Measurements from ENCODE around the gene ATP2A1.
A peak's percentile ranks its signal among the peaks of the same experiment; 100 is the strongest.

Gene ATP2A1

GRCh38 chr16:28878083-28878926 is at the start of gene ATP2A1:
Gene ATP2A1, plus strand, starts transcription at chr16:28878488. Its CDS starts 184 bp downstream, at chr16:28878672.
- DNase-seq = no peak

- no peak for DNase-seq
These were observed 48.5 kb upstream of the ATP2A1 start for GRCh38 chr16:28829747-28830146.

DNA sequence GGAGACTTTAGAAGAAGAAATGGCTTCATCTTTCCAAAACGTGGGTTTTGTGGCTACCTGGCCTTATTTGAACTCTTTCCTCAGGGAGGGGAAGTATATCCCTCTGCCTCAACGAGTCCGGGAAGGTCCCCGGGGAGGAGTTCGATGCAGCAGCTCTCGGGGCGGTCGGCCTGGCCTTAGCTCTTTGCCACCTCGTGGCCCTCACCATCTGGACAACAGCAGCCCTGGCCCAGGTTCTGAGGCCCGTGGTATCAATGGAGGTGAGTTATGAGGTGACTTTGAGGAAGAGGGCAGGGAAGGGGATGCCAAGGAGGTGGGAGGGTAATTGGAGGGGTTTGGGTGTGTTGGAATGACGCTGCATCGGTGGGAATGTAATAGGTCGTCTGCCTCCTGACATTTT is 47.8 kb upstream of the ATP2A1 start:
- DNase-seq = no peak

DNA sequence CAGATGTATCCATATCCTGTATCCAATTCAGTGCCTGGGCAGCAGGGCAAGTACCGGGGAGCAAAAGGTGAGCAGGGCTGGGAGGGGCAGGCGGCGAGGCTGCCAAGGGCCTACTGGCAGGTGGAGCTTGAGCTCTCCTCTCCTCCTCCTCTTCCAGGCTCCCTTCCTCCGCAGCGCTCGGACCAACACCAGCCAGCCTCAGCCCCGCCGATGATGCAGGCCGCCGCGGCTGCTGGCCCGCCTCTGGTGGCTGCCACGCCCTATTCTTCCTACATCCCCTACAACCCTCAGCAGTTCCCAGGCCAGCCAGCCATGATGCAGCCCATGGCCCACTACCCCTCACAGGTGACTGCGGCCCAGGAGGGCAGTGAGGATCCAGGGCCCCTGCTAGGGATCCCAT is 43.9 kb upstream of the ATP2A1 start:
- DNase-seq = no peak

DNA sequence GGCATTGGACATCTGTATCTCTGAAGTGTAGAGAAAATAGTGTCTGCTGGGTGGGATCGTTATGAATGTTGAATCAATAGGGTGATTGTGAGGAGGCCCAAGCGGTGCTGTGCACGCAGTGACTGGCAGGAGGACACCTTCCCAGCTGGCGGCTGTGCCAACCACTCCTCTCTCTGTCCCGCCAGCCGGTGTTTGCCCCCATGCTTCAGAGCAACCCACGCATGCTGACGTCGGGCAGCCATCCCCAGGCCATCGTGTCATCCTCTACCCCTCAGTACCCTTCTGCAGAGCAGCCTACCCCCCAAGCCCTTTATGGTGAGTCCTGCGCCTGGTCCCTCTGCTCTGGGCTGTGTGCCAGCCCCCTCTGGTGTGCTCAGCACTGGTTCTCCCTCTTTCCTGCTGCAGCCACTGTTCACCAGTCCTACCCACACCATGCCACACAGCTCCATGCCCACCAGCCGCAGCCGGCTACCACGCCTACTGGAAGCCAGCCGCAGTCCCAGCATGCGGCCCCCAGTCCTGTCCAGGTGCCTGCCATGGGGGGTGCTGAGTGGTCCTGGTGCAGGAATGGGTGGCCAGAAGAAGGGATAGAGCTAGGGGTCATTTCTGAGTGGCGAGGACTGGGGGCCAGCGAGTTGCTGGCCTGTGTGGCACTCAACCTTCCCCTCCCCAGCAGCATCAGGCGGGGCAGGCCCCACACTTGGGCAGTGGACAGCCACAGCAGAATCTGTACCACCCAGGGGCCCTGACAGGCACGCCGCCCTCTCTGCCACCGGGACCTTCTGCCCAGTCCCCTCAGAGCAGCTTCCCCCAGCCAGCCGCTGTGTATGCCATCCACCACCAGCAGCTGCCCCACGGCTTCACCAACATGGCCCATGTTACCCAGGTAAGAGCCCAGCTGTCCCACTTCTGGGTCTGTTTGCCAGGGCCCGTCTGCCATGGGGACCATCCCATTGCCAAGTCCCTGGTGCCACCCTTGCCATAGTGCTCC is 43.1 kb upstream of the ATP2A1 start:
- no peak for DNase-seq

- DNase-seq = no peak
These were observed 42.2 kb upstream of the ATP2A1 start for GRCh38 chr16:28835864-28836760.

- DNase-seq = no peak
These were observed 41.6 kb upstream of the ATP2A1 start for GRCh38 chr16:28836761-28837064.

GRCh38 chr16:28837672-28838557 is 40.4 kb upstream of the ATP2A1 start:
- DNase-seq = no peak

GRCh38 chr16:28838558-28838918 is 39.8 kb upstream of the ATP2A1 start:
- no peak for DNase-seq

GRCh38 chr16:28839004-28839639 is 39.2 kb upstream of the ATP2A1 start:
- no peak for DNase-seq

GRCh38 chr16:28839899-28840298 is 38.4 kb upstream of the ATP2A1 start:
- DNase-seq = peak; percentile 46

DNA sequence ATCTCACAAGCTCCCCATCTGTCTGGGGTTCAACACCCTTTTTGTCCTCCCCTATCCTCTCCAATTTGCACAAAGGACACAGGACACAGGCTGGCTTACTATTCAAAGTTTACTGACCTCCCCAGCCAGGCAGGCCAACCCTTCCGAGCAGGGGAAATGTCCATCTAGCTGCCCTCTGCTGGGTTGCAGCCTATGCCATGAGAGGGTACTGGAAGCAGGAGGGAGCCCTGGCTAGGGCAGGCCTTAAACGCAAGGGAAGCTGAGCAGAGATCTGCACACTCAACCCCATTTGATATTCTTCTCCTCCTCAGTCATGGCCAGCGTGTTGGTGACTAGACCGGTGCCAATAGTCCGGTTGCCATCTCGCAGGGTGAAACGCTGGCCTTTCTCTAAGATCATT is 35.6 kb upstream of the ATP2A1 start:
- no peak for DNase-seq

DNA sequence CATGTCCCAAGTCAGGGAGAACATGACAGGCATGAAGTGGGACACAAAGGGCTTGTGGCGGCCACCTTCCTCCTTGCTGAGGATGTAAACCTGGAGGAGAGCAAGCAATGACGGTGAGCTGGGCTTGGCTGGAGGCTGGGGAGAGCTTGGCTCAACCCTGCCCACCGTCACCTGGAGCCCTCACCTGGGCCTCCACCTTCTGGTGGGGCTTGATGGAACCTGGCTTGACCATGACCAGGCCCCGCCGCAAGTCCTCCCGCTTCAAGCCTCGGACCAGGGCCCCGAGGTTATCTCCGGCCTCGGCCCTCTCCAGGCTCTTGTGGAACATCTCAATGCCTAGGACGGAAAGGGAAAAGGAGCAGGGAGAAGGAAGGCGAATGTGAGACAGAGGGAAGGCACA is 34.5 kb upstream of the ATP2A1 start:
- DNase-seq = no peak

- no peak for DNase-seq
These were observed 33.9 kb upstream of the ATP2A1 start for GRCh38 chr16:28844226-28844885.

GRCh38 chr16:28845293-28845692 is 33.0 kb upstream of the ATP2A1 start:
- DNase-seq = peak; percentile 29

GRCh38 chr16:28845761-28846079 is 32.6 kb upstream of the ATP2A1 start:
- DNase-seq = no peak

- DNase-seq = peak; percentile 99
These were observed 32.0 kb upstream of the ATP2A1 start, which contains the start of gene TUFM for GRCh38 chr16:28846080-28846932. Gene TUFM, minus strand, starts transcription at chr16:28846348. Its CDS starts 79 bp downstream, at chr16:28846269.

DNA sequence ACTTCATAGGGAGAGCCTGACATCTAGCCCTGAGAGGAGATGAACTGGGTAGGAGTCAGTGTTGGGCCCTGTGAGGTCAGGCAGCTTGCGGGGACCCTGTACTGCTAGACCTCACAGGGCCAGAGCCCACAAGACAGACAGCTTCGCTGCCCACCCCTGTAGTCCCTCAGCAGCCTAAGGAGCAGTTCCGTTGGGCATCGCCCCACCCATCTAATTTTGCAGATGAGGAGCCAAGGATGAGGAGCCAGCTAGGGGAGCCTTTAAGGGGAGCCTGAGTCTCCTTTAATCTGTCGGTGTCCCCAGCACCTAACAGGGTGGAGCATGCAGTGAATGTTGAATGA is 31.4 kb upstream of the ATP2A1 start:
- DNase-seq = no peak

- DNase-seq = no peak
These were observed 19.9 kb upstream of the ATP2A1 start for GRCh38 chr16:28858421-28858820.

DNA sequence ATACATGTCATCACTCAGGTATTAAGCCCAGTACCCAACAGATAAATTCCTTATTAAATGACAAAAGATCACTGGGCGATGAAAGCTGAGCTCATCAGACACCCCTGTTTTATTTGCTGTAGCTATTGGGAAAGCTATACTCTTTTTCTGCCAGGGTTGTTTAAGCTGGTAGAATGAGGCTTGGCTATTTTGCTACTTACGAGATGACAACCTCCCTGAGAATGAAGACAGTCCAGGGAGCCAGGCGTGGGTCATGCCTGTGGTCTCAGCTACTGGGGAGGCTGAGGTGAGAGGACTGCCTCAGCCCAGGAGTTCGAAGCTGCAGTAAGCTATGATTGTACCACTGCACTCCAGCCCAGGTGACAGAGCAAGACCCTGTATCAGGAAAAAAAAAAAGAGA is 19.0 kb upstream of the ATP2A1 start:
- DNase-seq = no peak
